Stimulated activated naive B cell treated with anti-CD40 and anti-IgM and Interleukin-4, amounts not matched to agents 10 μg/mL and 1 μg/mL and 100 μg/mL, for 72 hours (primary cell): ENCODE measurements around the gene PUSL1.

Experiments used
- ATAC-seq, 2 donors: fragments of 150-1000 bp; cut with Tn5 transposase; replicated peaks; 2 replicates each; pipeline ENCODE4 v1.10.0; 2021; ENCODE audit warnings: moderate library complexity in 1 of 2
- DNase-seq: peaks from one replicate; pipeline ENCODE4 v3.0.0; 2021
- H3K27ac Mint-ChIP-seq: one replicate; pipeline ENCODE4 v1.8.0; 2022; ENCODE audit warnings: mild to moderate bottlenecking, mixed read lengths
- H3K27me3 Mint-ChIP-seq, 2 donors: one replicate each; pipeline ENCODE4 v1.8.0; 2022; ENCODE audit warnings: mixed read lengths in 2 of 2
- H3K36me3 Mint-ChIP-seq, 2 donors: one replicate each; pipeline ENCODE4 v1.8.0; 2022; ENCODE audit warnings: mixed read lengths in 2 of 2, mild to moderate bottlenecking in 1 of 2
- H3K4me1 Mint-ChIP-seq, 2 donors: one replicate each; pipeline ENCODE4 v1.8.0; 2022; ENCODE audit warnings: mixed read lengths in 2 of 2, mild to moderate bottlenecking in 1 of 2
- H3K4me3 Mint-ChIP-seq, 2 donors: one replicate each; pipeline ENCODE4 v1.8.0; 2022; ENCODE audit warnings: mild to moderate bottlenecking in 2 of 2, mixed read lengths in 2 of 2, moderate library complexity in 1 of 2
- H3K9me3 Mint-ChIP-seq, 2 donors: one replicate each; pipeline ENCODE4 v1.8.0; 2022; ENCODE audit warnings: mixed read lengths in 2 of 2, mild to moderate bottlenecking in 1 of 2

Gene PUSL1

DNA sequence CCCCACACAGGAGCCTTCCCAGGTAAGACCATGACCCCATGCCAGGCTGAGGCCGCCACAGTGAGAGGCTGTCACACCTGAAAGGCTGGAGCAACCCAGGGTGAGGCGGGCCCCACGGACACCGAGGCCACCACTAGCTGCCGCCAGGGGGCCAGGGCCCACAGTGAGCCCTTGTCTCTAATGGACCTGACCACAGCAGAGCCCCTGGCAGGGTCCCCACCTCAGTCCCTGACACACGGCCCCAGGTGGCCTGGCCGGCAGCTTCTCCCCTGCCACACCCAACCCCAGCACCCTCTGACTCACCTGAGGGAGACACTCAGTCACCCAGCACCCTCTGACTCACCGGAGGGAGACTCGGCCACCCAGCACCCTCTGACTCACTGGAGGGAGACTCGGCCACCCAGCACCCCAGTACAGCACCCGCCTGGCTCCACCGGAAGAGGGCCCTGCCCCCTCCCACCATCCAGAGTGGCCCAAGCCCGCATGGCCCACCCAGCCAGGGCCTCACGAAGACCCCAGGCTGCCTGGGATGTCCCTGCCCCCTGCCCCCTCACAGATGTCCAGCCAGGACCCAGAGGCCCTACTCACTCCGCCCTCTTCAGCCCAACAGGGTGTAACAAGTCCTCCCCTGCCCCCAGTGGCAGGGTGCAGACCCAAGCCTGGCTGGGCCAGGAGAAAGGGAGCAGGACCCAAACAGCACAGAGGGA is 36.4 kb downstream of the PUSL1 start:
- DNase-seq (no peak), ATAC-seq (no peak)
- Mint-ChIP-seq H3K36me3 (peaks cover 14 to 20% of the 10 kb centered on the region in 2 donors), H3K9me3 (no peaks in the 10 kb centered on the region), H3K4me3 (no peak overlapping the region), H3K27me3 (no peaks in the 10 kb centered on the region), H3K27ac (no peak overlapping the region), H3K4me1 (peaks cover 12 to 37% of the 10 kb centered on the region in 2 donors)

DNA sequence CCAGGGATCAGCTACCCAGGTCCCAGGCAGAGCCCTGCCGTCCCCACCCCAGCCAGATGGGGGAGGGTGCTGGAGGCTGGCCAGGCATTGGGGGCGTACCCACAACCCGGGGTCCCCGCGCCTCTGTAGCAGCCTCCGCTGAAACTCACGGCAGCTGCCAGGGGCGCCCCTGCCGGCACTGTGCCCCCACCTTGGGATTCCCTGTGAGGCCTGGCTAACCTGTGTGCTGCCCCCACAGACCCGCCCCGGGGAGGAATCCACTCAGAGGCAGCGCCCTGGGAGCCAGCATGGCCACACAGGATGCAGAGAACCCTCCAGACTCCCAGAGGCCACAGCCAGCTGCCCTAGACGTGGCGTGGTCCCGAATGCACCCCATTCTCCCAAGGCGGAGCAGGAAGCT is 37.0 kb downstream of the PUSL1 start:
- DNase-seq: no peak
- H3K27ac Mint-ChIP-seq: no peak overlapping the region
- peaks cover 12 to 37% of the 10 kb centered on the region in 2 donors for H3K4me1 Mint-ChIP-seq
- H3K9me3 Mint-ChIP-seq: no peaks in the 10 kb centered on the region
- no peak overlapping the region for H3K4me3 Mint-ChIP-seq
- H3K36me3 Mint-ChIP-seq: peaks cover 8 to 14% of the 10 kb centered on the region in 2 donors
- no peak for ATAC-seq
- H3K27me3 Mint-ChIP-seq: no peaks in the 10 kb centered on the region

DNA sequence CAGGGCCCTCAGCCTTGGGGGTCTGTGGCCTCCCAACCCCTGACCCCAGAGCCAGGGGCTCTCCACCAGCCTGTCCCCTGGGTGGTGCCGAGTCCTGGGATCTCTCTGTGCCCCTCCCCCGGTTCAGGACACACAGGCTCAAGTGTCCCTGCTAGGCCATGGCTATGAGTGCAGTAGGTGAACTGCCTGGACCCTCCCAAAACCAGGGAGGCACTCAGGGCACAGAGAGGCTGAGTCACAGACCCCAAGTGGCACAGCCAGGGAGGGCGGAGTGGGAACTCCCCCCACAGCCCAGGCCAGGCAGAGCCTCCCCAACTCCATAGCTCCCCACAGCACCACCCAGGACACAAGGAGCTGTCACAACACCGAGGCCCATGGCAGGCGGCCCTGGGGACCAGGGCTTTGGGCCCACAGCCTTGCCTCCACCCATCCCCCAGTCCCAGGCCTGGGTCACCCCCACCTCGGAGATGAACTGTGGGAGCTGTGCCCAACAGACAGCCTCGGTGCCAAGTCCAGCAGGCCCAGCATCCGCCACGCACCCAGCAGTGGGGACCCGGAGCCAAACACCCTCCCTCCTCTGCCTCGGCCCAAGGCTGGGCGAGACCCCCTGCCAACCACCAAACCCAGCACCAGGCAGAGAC is 37.6 kb downstream of the PUSL1 start:
- DNase-seq (no peak), ATAC-seq (no peak)
- Mint-ChIP-seq H3K9me3 (no peaks in the 10 kb centered on the region), H3K36me3 (peaks cover 8% of the 10 kb centered on the region in 2 donors), H3K4me3 (no peak overlapping the region), H3K4me1 (peaks cover 12 to 37% of the 10 kb centered on the region in 2 donors), H3K27ac (no peak overlapping the region), H3K27me3 (no peaks in the 10 kb centered on the region)

DNA sequence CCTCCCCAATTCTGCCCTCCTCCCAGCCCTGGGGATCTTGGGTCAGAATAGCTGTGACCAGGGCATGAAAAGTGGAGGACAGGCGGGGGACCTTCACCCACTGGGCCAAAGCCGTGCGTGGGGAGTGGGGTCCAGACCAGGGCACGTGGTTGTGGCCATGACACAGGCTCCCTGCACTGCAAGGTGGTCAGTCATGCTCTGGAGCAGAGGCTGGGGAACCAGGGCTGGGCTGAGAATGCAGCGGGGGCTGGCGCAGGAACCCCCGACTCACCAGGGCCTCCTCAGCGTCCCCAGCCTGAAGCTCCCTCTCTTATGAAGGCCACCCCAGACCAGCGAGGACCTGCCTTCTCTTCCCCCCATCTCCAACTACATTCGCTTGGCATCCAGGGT is 38.1 kb downstream of the PUSL1 start:
- ATAC-seq (no peak), DNase-seq (no peak)
- H3K36me3 Mint-ChIP-seq: peaks cover 3% of the 10 kb centered on the region in 2 donors
- H3K4me3 Mint-ChIP-seq: no peak overlapping the region
- H3K9me3 Mint-ChIP-seq: no peaks in the 10 kb centered on the region
- H3K27ac Mint-ChIP-seq: no peak overlapping the region
- H3K4me1 Mint-ChIP-seq: peaks cover 12 to 37% of the 10 kb centered on the region in 2 donors
- no peaks in the 10 kb centered on the region for H3K27me3 Mint-ChIP-seq

DNA sequence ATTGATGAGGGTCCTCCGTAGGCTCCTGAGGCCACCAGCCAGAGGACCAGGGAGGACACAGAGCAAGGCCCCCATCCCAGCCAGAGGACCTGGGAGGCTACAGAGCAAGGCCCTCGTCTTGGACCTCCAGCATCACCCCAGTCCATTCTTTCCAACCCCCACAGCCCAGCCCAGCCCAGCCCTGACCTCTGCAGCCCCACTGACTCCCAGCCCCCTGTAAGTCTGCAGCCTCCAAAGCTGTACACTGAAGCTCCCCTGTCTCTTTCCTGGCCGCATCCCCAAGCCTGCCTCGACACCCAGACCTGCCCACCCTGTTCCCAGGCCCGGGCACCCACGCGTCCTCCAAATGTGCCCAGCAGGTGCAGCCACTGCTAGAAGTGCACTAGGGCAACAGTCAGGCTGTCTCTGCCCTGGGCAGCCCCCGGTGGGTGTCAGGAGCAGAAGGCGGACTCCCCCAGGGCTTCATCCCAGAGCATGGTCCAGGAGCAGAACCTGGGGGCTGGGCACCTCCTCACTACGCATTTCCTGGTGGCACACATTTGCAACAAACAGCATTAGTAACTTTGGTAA is 38.7 kb downstream of the PUSL1 start:
- H3K4me1 Mint-ChIP-seq: peaks cover 13 to 41% of the 10 kb centered on the region in 2 donors
- peaks cover under 1 to 2% of the 10 kb centered on the region in 2 donors for H3K27me3 Mint-ChIP-seq
- DNase-seq: no peak
- no peak for ATAC-seq
- peaks cover 0 to 2% of the 10 kb centered on the region in 2 donors for H3K36me3 Mint-ChIP-seq
- H3K27ac Mint-ChIP-seq: peak overlapping the region; percentile 88
- no peaks in the 10 kb centered on the region for H3K9me3 Mint-ChIP-seq
- H3K4me3 Mint-ChIP-seq: peak overlapping the region in 1 of 2 donors; percentile 28

DNA sequence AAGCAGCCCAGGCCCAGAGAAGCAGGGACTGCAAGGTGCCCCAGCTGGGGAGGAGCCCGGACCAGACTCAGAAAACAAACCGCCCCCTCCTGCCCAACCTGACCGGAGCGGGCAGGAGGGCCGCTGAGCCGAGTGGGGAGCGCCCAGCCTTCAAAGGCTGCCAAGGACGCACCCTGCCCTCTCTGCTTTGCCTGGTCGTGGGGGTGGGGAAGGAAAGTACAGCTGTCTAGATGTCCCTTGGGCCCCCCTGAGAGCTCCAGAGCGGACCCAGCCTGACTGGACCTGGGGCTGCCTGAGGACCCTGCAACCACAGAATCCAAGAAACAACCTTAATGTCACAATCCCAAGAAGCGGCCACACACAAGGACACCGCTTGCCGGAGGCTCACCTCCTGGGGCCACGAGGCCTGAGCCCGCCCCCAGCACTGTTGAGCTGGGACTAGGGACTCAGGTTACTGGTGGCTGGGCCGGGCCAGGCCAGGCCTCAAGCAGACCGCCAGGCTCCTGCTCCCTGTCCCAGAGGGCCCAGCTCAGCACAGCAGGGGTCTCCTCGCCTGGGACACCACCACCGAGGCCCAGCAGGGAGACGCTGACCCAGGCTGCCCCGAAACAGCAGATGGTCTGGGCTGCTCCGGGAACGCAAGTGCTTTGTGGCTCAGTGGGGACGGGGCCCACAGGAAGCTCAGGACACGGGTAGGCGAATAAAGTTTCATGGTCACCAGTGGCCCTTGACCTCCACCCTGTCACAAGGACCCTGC is 39.4 kb downstream of the PUSL1 start:
- ATAC-seq: no peak
- peak overlapping the region; percentile 82 to 84 for H3K4me3 Mint-ChIP-seq
- peak overlapping the region; percentile 59 for H3K27ac Mint-ChIP-seq
- H3K4me1 Mint-ChIP-seq: peaks cover 20 to 48% of the 10 kb centered on the region in 2 donors
- peaks cover 8 to 10% of the 10 kb centered on the region in 2 donors for H3K27me3 Mint-ChIP-seq
- DNase-seq: no peak
- H3K36me3 Mint-ChIP-seq: peaks cover 1 to 5% of the 10 kb centered on the region in 2 donors
- H3K9me3 Mint-ChIP-seq: no peaks in the 10 kb centered on the region

DNA sequence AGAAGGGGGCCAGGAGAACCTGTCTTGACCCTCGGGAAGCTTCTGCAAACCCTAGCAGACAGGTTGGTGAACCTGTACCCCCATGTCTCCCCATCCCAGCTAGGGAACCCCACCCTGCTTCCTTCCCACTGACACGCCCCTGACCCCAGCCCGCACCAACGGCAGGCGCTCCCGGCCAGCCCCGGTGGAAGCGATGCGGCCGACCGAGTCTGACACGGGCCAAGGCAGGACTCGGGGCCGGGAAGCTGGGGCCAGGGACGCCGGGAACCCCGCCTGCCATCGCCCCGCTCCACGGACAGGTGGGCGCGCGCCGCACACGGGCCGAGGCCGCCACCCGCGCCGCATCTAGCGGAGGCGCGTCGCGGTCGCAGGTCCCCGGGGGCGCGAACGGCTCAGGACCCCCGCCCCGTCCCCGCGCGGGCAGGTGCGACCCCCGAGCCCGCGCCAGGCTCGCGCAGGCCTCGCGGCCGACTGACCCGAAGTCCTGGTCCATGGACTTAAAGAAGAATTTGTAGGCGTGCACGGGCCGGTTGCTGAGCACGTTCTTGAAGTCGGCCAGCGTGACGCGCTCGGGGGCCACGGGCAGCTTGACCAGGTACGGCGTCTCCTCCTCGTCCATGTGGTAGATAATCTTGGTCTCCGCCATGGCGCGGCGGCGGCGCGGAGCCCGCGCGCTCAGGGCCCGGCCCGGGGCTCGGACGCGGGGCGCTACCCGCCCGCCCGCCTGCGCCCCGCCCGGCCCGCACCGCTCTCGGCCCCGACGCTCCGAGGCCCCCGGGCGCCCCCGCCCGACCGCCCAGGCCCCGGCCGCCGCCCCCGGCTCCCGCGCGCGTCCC is 40.2 kb downstream of the PUSL1 start:
- peaks cover 16 to 18% of the 10 kb centered on the region in 2 donors for H3K27me3 Mint-ChIP-seq
- peaks cover 24 to 52% of the 10 kb centered on the region in 2 donors for H3K4me1 Mint-ChIP-seq
- ATAC-seq (peak; percentile 48 to 51), DNase-seq (no peak)
- H3K36me3 Mint-ChIP-seq: peaks cover 1 to 5% of the 10 kb centered on the region in 2 donors
- peak overlapping the region; percentile 82 to 84 for H3K4me3 Mint-ChIP-seq
- peak overlapping the region; percentile 79 for H3K27ac Mint-ChIP-seq
- H3K9me3 Mint-ChIP-seq: no peaks in the 10 kb centered on the region

DNA sequence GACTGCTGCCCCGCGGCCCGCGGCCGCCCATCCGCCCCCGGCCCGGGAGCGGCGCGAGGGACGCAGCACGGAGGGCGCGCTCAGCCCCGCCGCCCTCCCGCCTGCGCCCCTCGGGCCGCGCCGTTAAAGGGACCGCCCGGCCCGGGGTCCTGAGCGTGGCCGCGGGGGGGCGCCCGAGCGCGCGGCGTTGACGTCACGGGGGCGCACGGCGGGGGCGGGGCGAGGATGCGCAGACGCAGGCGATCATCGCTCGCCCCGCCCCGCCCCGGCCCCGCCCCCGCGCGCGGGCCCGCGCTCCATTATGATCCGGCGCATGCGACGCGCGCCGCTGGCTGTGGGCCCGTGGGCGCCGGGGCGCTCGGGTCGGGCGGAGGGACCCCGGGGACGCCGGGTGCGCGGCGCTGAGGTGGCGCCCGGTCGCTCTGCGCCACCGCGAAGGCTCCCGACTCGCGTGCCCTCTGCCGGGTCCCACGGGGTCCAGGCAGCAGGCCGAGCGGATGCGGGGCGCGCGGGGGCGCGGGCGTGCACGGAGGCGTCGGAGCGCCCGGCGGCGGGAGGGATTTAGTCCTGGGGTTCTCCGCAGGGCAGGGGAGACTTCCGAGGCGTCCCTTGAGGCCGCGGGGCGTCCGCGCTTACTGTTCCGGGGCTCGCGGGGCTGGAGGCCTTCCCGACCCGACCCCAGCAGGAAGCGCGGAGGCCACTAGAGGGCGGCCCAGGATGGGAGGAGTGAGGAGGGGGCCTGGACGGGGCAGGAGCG is 41.0 kb downstream of the PUSL1 start, which contains the start of gene DVL1:
Gene DVL1, minus strand, starts transcription at position 163 of the 757 bp plus-strand sequence. CDS start 353 bp downstream, outside the sequence.
- Mint-ChIP-seq H3K36me3 (peaks cover 1 to 5% of the 10 kb centered on the region in 2 donors), H3K27ac (peak within 1 kb of the TSS; percentile 79), H3K4me1 (peaks cover 26 to 54% of the 10 kb centered on the region in 2 donors), H3K9me3 (no peaks in the 10 kb centered on the region), H3K27me3 (peaks cover 22 to 26% of the 10 kb centered on the region in 2 donors), H3K4me3 (peak within 1 kb of the TSS; percentile 82 to 84)
- DNase-seq (peak; percentile 64), ATAC-seq (peak; percentile 86 to 87)

DNA sequence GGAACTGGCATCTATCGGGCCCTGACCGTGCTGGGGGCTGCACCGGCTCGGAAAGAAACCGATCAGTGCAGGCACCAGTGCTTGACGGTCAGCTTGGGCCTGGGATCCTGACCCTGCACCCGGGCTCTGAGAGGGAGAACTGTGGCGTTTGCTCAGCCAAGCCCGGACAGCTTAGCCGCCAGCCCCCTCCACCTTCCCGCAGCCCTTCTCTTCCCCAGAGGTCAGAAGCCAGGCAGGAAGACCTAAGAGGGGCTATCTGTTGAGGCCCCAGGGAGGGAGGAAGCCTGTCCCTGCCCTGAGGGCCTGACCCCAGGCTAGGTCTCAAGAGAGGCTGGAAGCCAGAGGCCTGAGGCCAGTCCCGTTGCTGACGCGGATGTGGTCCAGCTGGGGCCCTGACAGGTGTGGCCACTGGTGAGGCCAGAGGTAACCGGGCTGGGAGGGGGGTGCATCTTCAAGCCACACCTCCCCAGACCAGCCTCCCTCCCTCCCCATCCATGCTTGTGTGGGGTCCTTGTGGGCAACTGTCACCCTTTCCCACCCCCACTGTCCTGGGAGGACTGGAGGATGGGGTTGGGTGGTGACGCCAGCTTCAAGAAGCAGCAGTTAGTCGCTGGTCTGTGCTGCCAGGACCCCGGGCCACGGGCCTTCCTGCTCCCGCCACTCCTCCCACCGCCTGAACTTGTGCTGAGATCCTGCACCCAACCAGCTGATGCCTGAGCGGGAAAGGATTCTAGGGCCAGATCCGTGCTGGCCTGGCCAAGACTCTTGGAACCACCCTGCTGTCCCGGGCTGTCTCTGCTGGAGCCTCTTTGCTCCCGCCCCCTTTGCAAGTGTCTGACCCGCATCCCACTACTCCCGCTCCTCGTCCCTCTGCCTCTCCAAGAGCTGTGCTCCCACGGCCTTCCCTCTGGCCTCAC is 43.4 kb downstream of the PUSL1 start:
- peaks cover 23 to 49% of the 10 kb centered on the region in 2 donors for H3K4me1 Mint-ChIP-seq
- peaks cover 22 to 34% of the 10 kb centered on the region in 2 donors for H3K27me3 Mint-ChIP-seq
- H3K27ac Mint-ChIP-seq: peak overlapping the region; percentile 84
- peaks cover 1 to 5% of the 10 kb centered on the region in 2 donors for H3K36me3 Mint-ChIP-seq
- H3K9me3 Mint-ChIP-seq: no peaks in the 10 kb centered on the region
- DNase-seq (no peak), ATAC-seq (no peak)
- H3K4me3 Mint-ChIP-seq: peak overlapping the region; percentile 73 to 77

DNA sequence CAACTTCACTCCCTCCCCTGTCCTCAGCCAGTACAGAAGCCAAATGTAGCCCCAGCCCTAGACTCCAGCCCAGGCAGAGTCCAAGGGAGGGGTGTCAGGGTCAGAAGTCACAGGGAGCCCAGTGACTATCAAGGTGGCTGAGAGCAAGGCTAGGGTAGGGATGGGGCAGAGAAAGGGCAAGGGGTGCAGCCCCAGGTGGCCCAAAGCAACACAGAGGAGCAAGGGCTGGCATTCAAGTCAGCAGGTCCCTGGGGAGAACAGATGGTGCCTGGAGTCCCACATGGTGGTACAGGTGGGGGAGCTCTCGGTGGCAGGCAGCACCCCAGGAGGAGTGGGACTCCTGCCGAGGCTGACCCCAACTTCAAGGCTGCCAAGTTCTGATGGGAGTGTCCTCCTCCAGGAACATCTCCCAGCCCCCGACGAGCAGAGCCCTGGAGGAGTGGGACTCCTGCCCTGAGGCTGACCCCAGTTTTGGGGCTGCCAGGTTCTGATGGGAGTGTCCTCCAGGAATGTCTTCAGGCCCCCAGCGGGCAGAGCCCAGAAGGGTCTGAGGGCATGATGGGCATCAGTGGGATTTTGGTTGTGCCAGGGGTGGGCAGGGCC is 44.5 kb downstream of the PUSL1 start:
- no peaks in the 10 kb centered on the region for H3K9me3 Mint-ChIP-seq
- H3K36me3 Mint-ChIP-seq: peaks cover 1 to 5% of the 10 kb centered on the region in 2 donors
- H3K4me3 Mint-ChIP-seq: peak overlapping the region; percentile 10 to 73
- H3K4me1 Mint-ChIP-seq: peaks cover 17 to 39% of the 10 kb centered on the region in 2 donors
- ATAC-seq: no peak
- peaks cover 31 to 45% of the 10 kb centered on the region in 2 donors for H3K27me3 Mint-ChIP-seq
- no peak overlapping the region for H3K27ac Mint-ChIP-seq
- no peak for DNase-seq

DNA sequence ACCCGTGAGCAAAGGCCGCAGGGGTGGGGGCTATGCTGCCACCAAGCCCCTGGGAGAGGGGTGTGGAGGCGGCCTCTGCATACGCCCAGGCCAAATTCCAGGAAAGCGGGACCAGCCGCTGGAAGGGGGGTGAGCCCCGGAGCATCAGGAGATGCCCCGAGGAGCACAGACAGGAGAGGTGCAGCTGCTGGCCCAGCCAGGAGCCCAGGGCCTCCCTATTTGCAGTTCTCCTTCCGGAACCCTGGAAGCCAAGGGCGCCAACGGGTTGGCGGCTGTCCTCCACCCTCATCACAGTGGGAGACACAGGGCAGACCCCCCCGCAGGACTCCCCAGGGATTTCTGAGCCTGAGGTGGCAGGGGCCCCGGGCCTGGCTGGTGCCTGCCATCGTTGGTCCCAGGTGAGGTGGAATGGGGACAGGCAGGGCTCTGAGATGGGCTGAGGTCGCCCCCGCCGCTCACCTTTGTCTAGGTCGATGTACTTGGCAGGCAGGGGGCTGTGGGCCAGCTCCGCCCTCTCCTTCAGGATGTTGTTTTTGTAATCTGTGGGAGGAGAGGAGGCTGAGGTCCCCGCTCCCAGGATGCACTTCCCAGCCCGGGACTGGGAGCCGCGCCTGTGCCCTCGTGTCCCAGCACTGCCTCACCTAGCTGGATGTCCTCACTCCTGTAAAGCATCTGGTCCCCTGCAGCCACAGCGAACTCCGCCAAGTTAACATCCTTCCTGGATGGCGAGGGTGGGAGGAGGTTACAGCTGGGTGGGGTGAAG is 45.2 kb downstream of the PUSL1 start:
- Mint-ChIP-seq H3K27me3 (peaks cover 37 to 52% of the 10 kb centered on the region in 2 donors), H3K9me3 (no peaks in the 10 kb centered on the region), H3K4me3 (peak overlapping the region in 1 of 2 donors; percentile 19), H3K4me1 (peaks cover 17 to 40% of the 10 kb centered on the region in 2 donors), H3K36me3 (peaks cover 1 to 5% of the 10 kb centered on the region in 2 donors), H3K27ac (peak overlapping the region; percentile 31)
- no peak for ATAC-seq
- DNase-seq: no peak
